HUES6 (cell line): ENCODE measurements around the gene MBNL2.

Experiments used
- H3K27ac ChIP-seq: 2 replicates; pipeline ENCODE4 v1.7.0; 2013; ENCODE audit warnings: low read depth, mild to moderate bottlenecking, low read length, inconsistent platforms
- H3K27me3 ChIP-seq: 2 replicates; pipeline ENCODE4 v1.6.1; 2013; ENCODE audit warnings: low read length; ENCODE audit not compliant: control insufficient read depth, insufficient read depth
- H3K36me3 ChIP-seq: 2 replicates; pipeline ENCODE4 v1.6.1; 2013; ENCODE audit warnings: low read length; ENCODE audit not compliant: control insufficient read depth, insufficient read depth
- H3K4me1 ChIP-seq: 2 replicates; pipeline ENCODE4 v1.6.1; 2013; ENCODE audit warnings: low read length; ENCODE audit not compliant: control insufficient read depth, insufficient read depth
- H3K4me3 ChIP-seq: 2 replicates; pipeline ENCODE4 v1.5.1; 2013; ENCODE audit warnings: low read depth, low read length
- H3K9ac ChIP-seq: one replicate; pipeline ENCODE4 v1.6.1; 2013; ENCODE audit warnings: mild to moderate bottlenecking, low read length
- H3K9me3 ChIP-seq: 2 replicates; pipeline ENCODE4 v1.6.1; 2013; ENCODE audit warnings: low read depth, low read length; ENCODE audit not compliant: control insufficient read depth, insufficient read depth

The MBNL2 gene

DNA sequence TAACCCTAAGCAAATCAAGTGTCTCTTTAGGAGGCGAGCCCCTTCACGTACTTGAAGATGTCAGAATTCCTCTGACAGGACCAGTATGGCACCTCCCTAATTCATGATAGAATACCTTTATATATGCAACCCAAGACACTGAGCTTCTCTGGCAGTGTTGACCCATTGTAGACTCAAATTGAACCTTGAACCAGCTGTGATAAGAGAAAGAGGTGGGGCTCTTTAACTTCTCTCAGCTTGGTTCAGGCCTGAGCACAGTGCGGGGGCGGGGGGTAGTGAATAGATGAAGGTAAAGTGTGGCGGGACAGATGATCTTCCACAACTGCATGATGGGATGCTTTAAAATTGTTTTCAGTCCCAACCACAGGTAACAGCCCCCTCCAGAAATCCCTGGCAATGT is 12.1 kb downstream of the MBNL2 start:
- Histone ChIP-seq H3K36me3 (no peaks in the 10 kb centered on the region), H3K27ac (no peak overlapping the region)

GRCh38 chr13:97234742-97235141 is 12.6 kb downstream of the MBNL2 start:
- peaks cover 3% of the 10 kb centered on the region; the same call in 1 of the 2 replicates for H3K4me1 ChIP-seq
- H3K27me3 ChIP-seq: peaks cover 98% of the 10 kb centered on the region
- no peak overlapping the region for H3K27ac ChIP-seq
- no peak overlapping the region for H3K9ac ChIP-seq
- H3K9me3 ChIP-seq: no peaks in the 10 kb centered on the region
- no peaks in the 10 kb centered on the region for H3K36me3 ChIP-seq
- H3K4me3 ChIP-seq: no peak overlapping the region

More for the DNA sequence above, 12.1 kb downstream of the MBNL2 start:
- H3K4me1 ChIP-seq: peaks cover 3% of the 10 kb centered on the region; the same call in 1 of the 2 replicates
- no peak overlapping the region for H3K9ac ChIP-seq
- H3K4me3 ChIP-seq: no peak overlapping the region
- H3K27me3 ChIP-seq: peaks cover 98% of the 10 kb centered on the region
- no peaks in the 10 kb centered on the region for H3K9me3 ChIP-seq

GRCh38 chr13:97235549-97236231 is 13.6 kb downstream of the MBNL2 start:
- Histone ChIP-seq H3K4me1 (peaks cover 11% of the 10 kb centered on the region), H3K4me3 (no peak overlapping the region), H3K36me3 (no peaks in the 10 kb centered on the region), H3K9ac (no peak overlapping the region), H3K27ac (no peak overlapping the region), H3K9me3 (no peaks in the 10 kb centered on the region), H3K27me3 (peaks cover 94% of the 10 kb centered on the region)

DNA sequence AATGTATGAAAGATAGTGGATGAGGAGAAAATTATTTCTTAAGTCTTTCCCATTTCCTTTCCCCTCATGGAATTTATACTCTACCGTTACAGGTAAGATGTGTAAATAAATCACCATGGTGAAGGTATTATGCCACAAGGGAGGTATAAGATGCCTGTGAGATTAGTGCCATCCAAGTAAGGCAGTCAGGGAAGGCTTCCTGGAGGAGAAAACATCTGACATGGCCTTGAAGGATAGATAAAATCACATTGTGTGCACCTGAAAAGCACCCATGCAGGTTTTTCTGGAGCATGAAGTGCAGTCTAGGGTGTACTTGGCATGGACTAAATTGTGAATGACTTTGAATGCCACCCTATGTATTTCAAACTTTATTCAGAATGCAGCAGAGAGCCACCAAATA is 15.3 kb downstream of the MBNL2 start:
- no peak overlapping the region for H3K9ac ChIP-seq
- H3K36me3 ChIP-seq: no peaks in the 10 kb centered on the region
- H3K27me3 ChIP-seq: peaks cover 90% of the 10 kb centered on the region

GRCh38 chr13:97238432-97238831 is 16.3 kb downstream of the MBNL2 start:
- Histone ChIP-seq H3K36me3 (no peaks in the 10 kb centered on the region), H3K9ac (no peak overlapping the region), H3K4me3 (no peak overlapping the region), H3K4me1 (peaks cover 19% of the 10 kb centered on the region), H3K27me3 (peaks cover 92% of the 10 kb centered on the region), H3K27ac (no peak overlapping the region), H3K9me3 (no peaks in the 10 kb centered on the region)

More for the DNA sequence above, 15.3 kb downstream of the MBNL2 start:
- H3K9me3 ChIP-seq: no peaks in the 10 kb centered on the region
- no peak overlapping the region for H3K4me3 ChIP-seq
- H3K27ac ChIP-seq: no peak overlapping the region
- H3K4me1 ChIP-seq: peaks cover 19% of the 10 kb centered on the region

DNA sequence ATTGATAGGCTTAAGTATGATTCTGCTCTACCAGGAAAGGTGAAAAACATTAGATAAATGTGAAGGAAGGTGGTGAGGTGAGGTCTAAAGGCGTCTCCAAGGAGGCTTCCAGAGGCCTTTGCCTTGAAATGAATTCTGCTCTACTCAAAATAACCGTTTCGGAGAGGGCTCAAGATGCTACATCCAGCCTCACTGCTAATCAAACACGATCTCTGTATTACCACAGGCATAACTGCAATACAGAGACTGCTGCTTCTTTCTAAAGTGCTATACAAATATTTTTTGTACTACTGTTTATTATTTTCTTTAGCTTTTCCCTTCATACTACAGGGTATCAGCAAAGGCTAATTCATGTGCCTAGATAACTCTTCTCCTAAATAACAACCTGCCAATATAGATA is 16.8 kb downstream of the MBNL2 start:
- H3K27me3 ChIP-seq: peaks cover 90% of the 10 kb centered on the region
- H3K9me3 ChIP-seq: no peaks in the 10 kb centered on the region
- no peak overlapping the region for H3K9ac ChIP-seq
- H3K4me1 ChIP-seq: peaks cover 16% of the 10 kb centered on the region
- H3K36me3 ChIP-seq: no peaks in the 10 kb centered on the region
- no peak overlapping the region for H3K27ac ChIP-seq
- H3K4me3 ChIP-seq: no peak overlapping the region

DNA sequence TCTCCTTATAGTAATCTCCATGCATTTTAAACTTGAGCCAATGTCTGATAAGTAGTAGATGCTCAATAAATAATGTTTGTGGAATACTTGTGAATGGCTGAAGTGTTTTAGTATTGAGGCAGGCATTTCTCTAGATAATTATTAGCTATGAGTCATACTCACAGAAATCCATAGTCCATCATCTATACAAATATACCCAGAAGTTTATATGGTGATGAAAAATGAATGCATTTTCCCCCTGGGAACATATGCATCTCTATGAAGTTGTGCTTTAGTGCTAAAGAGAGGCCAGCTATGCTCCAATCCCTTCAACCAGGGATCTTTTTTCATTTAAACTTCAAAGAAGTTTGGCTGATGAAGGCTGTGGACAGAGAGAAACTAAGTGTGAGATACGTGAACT is 17.2 kb downstream of the MBNL2 start:
- H3K27me3 ChIP-seq: peaks cover 87% of the 10 kb centered on the region
- H3K4me3 ChIP-seq: no peak overlapping the region
- no peaks in the 10 kb centered on the region for H3K9me3 ChIP-seq
- H3K27ac ChIP-seq: no peak overlapping the region
- H3K9ac ChIP-seq: no peak overlapping the region
- peaks cover 17% of the 10 kb centered on the region for H3K4me1 ChIP-seq
- no peaks in the 10 kb centered on the region for H3K36me3 ChIP-seq

GRCh38 chr13:97239943-97240787 is 18.0 kb downstream of the MBNL2 start:
- peaks cover 82% of the 10 kb centered on the region for H3K27me3 ChIP-seq
- H3K36me3 ChIP-seq: no peaks in the 10 kb centered on the region
- peaks cover 19% of the 10 kb centered on the region for H3K4me1 ChIP-seq
- no peak overlapping the region for H3K4me3 ChIP-seq
- H3K9ac ChIP-seq: no peak overlapping the region
- no peak overlapping the region for H3K27ac ChIP-seq
- H3K9me3 ChIP-seq: no peaks in the 10 kb centered on the region

DNA sequence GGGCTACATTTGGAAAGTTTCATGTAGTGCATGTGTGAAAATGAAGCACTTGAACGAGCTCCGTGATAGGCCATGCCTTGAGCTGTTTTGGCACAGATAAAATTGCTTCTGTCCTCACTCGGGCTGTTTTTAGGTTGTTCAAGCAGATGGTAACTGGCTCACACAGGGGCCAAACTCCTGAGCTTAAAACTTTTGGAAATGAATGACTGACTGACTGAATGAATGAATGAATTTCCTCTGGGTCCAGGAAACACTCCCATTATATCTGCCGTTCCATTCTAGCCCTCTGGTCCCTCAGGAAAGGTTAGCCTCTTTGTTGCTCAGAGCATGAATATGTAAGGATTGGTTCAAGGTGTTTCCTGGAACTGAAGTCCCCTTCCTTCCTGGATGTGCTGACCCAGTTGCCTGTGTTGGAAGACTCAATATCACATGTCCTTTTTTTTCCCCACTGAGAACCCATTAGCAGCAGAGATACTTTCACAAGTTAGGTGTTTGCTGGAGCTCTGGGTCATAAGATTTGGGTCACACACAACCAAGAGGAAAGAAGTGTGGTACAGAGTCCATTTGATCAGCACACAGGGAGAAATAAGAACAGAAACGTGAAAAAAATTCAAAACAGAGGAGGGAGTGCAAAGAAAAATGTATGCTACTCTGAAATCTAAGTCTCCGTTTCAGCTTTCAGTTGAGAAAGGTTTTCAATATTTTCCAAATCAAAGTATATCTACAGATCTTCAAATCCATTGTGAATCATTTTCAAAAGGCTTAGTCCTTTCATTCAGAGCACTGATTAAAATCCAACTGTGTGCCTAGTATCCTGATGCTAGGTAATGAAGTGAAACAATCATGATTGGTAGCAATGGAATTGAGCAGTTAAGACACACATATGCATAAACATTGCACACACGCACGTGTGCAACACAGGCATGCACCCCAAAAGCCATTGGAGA is 18.9 kb downstream of the MBNL2 start:
- Histone ChIP-seq H3K36me3 (no peaks in the 10 kb centered on the region), H3K27ac (no peak overlapping the region), H3K9ac (no peak overlapping the region), H3K9me3 (no peaks in the 10 kb centered on the region), H3K27me3 (peaks cover 76% of the 10 kb centered on the region), H3K4me3 (no peak overlapping the region), H3K4me1 (peaks cover 19% of the 10 kb centered on the region)

DNA sequence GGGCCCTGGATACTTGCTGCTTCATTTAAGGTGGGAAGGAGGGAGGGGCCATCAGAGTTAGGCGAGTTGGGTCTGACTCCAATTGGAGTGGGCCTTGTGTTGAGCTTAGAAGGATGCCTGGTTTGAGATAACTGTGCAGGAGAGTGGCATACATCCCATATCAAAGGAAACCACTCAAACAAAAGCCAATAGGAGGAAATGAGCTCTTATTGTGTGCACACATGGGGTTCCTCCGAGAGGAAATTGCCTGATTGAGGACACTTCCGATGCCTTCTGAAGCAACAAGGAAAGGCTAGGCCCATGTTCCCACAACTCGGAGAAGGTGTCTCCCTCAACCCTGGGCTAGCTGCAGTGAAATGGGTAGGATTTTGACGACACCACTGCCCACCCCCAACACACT is 19.6 kb downstream of the MBNL2 start:
- Histone ChIP-seq H3K27ac (no peak overlapping the region), H3K27me3 (peaks cover 69% of the 10 kb centered on the region), H3K9me3 (no peaks in the 10 kb centered on the region), H3K36me3 (no peaks in the 10 kb centered on the region), H3K4me3 (no peak overlapping the region), H3K4me1 (peaks cover 19% of the 10 kb centered on the region), H3K9ac (no peak overlapping the region)
